IgD-negative memory B cell (primary cell): ENCODE data around the gene RIF1. TPM values are rescaled to one million over a fixed set of nuclear protein-coding genes. Genes with fewer than 3 reads are reported as not detected.
"Not testable (repeated sequence)": the region's sequence is repeated elsewhere in the genome, so short reads cannot be mapped to it uniquely, and the experiment has no call there.

Experiments used
- H3K27ac Mint-ChIP-seq, 3 donors: one replicate each; pipeline ENCODE4 v1.8.0; 2020 to 2022; ENCODE audit warnings: mild to moderate bottlenecking in 3 of 3, mixed read lengths in 3 of 3, moderate library complexity in 1 of 3
- H3K27me3 Mint-ChIP-seq: one replicate; pipeline ENCODE4 v1.8.0; 2021; ENCODE audit warnings: mixed read lengths
- H3K36me3 Mint-ChIP-seq: one replicate; pipeline ENCODE4 v1.8.0; 2020; ENCODE audit warnings: mild to moderate bottlenecking, mixed read lengths
- H3K4me1 Mint-ChIP-seq, 3 donors: one replicate each; pipeline ENCODE4 v1.8.0; 2020 to 2022; ENCODE audit warnings: mixed read lengths in 3 of 3, mild to moderate bottlenecking in 1 of 3
- H3K4me3 Mint-ChIP-seq, 4 donors: one replicate each; pipeline ENCODE4 v1.8.0; 2020 to 2022; ENCODE audit warnings: mild to moderate bottlenecking in 4 of 4, mixed read lengths in 4 of 4, moderate library complexity in 3 of 4
- H3K9me3 Mint-ChIP-seq, 3 donors: one replicate each; pipeline ENCODE4 v1.8.0; 2020 to 2021; ENCODE audit warnings: mixed read lengths in 3 of 3, mild to moderate bottlenecking in 1 of 3
- polyA plus RNA-seq: library from polyadenylated mRNA; unstranded; fragments of 300-500 nt; fragmentation: Illumina TruSeq; gene quantifications from one replicate; pipeline ENCODE4 v1.2.3, GENCODE V29; 2021

RIF1 gene
- polyA plus RNA-seq, 1 donor from 2014 or later, result 30.1 TPM

DNA sequence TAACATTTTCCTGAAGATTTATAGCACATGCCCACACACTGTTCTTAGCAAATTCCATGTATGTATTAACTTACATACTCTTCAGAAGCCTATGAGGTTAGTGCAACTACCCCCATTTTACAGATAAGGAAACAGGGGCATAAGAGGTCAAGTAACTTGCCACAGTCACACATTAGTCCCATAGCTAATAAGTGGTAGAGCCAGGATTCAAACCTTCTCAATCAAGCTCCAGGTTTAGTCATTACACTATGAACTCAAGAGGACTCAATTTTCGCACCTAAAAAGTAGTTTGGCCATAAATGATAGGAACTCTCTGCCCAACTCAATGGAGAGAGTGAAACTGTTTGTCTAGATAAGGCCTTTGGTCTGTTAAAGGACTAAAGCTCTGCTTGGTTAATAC lies 9.7 kb upstream of the RIF1 start:
- Mint-ChIP-seq H3K9me3 (peaks cover 0 to 3% (median 0%) of the 10 kb centered on the region in 3 donors), H3K4me3 (no peak overlapping the region), H3K36me3 (no peaks in the 10 kb centered on the region), H3K4me1 (no peaks in the 10 kb centered on the region), H3K27ac (no peak overlapping the region), H3K27me3 (peaks cover 3% of the 10 kb centered on the region)

- H3K9me3 Mint-ChIP-seq, result no peaks in the 10 kb centered on the region
- no peak overlapping the region for H3K27ac Mint-ChIP-seq
- no peak overlapping the region for H3K4me3 Mint-ChIP-seq
- H3K4me1 Mint-ChIP-seq, result no peaks in the 10 kb centered on the region
- H3K27me3 Mint-ChIP-seq, result peaks cover 3% of the 10 kb centered on the region
- no peaks in the 10 kb centered on the region for H3K36me3 Mint-ChIP-seq
Observed at GRCh38 chr2:151401149-151401548, 8.6 kb upstream of the RIF1 start.

DNA sequence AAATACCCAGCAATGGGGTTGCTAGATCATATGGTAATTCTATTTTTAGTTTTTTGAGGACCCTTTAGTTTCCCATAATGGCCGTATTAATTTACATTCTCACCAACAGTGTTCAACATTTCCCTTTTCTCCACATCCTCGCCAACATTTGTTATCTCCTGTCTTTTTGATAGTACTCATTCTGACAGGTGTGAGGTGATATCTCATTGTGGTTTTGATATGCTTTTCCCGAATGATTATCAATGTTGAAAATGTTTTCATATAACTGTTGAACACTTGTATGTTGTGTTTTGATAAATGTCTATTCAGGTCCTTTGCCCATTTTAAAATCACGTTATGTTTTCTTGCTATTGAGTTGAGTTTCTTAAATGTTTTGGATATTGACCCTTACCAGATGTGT lies 5.8 kb upstream of the RIF1 start:
- H3K9me3 Mint-ChIP-seq, result peaks cover 0 to 2% (median 0%) of the 10 kb centered on the region in 3 donors
- H3K27ac Mint-ChIP-seq, result no peak overlapping the region
- H3K4me1 Mint-ChIP-seq, result peaks cover 0 to 2% (median 0%) of the 10 kb centered on the region in 3 donors
- H3K27me3 Mint-ChIP-seq, result no peaks in the 10 kb centered on the region
- no peak overlapping the region for H3K4me3 Mint-ChIP-seq
- H3K36me3 Mint-ChIP-seq, result no peaks in the 10 kb centered on the region

DNA sequence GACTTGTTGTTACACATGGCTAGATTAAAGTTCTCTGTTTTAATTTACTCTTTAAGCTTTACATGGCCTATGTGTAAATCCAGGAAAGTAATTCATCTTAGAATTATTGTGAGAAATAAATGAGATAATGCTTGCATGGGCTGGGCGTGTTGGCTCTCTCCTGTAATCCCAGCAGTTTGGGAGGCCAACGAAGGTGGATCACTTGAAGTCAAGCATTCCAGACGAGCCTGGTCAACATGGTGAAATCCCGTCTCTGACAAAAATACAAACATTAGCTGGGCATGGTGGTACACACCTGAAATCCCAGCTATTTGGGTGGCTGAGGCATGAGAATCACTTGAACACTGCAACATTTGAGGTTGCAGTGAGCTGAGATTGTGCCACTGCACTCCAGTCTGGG lies 4.3 kb upstream of the RIF1 start:
- H3K4me1 Mint-ChIP-seq, result peaks cover 4 to 7% (median 6%) of the 10 kb centered on the region in 3 donors
- no peaks in the 10 kb centered on the region for H3K36me3 Mint-ChIP-seq
- H3K27me3 Mint-ChIP-seq, result no peaks in the 10 kb centered on the region
- H3K27ac Mint-ChIP-seq, result no peak overlapping the region
- H3K9me3 Mint-ChIP-seq, result peaks cover 0 to 2% (median 0%) of the 10 kb centered on the region in 3 donors
- peak overlapping the region in 1 of 4 donors; percentile 80 for H3K4me3 Mint-ChIP-seq

- Mint-ChIP-seq H3K27me3 (no peaks in the 10 kb centered on the region), H3K4me1 (peaks cover 7 to 15% (median 14%) of the 10 kb centered on the region in 3 donors), H3K9me3 (peaks cover 0 to 2% (median 0%) of the 10 kb centered on the region in 3 donors), H3K4me3 (peak overlapping the region in 1 of 4 donors; percentile 80), H3K36me3 (no peaks in the 10 kb centered on the region), H3K27ac (peak overlapping the region in 1 of 3 donors; percentile 37)
Observed at GRCh38 chr2:151407281-151407680, 2.4 kb upstream of the RIF1 start.

GRCh38 chr2:151408788-151409600 lies 708 bp upstream of the RIF1 start:
- H3K27me3 Mint-ChIP-seq, result no peaks in the 10 kb centered on the region
- no peaks in the 10 kb centered on the region for H3K36me3 Mint-ChIP-seq
- H3K4me3 Mint-ChIP-seq, result peak overlapping the region; percentile 98 to 100 (median 98)
- peak overlapping the region in 2 of 3 donors; percentile 77 to 96 for H3K27ac Mint-ChIP-seq
- peaks cover 7 to 15% (median 14%) of the 10 kb centered on the region in 3 donors for H3K4me1 Mint-ChIP-seq
- peaks cover 0 to 2% (median 0%) of the 10 kb centered on the region in 3 donors for H3K9me3 Mint-ChIP-seq

DNA sequence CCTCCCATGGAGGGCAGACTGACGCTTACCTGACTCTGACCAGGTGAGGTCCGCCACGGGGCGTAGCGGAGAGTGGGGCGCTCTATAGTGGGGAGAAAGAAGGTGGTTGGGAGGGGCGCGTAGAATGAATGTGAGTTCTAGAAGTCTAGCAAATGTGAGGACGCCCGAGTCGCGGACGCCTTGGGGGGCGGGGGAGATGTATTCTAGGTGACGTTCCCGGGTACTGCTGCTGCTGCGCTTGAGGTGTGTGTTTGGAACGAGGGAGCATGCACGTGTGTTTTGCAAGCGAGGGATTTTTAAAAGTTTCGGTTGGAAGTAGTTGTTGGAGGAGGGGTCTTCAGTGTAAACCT lies 758 bp downstream of the RIF1 start:
- H3K4me1 Mint-ChIP-seq, result peaks cover 7 to 15% (median 14%) of the 10 kb centered on the region in 3 donors
- no peaks in the 10 kb centered on the region for H3K27me3 Mint-ChIP-seq
- H3K36me3 Mint-ChIP-seq, result no peaks in the 10 kb centered on the region
- H3K27ac Mint-ChIP-seq, result peak overlapping the region; percentile 77 to 96 (median 94)
- H3K9me3 Mint-ChIP-seq, result peaks cover 0 to 2% (median 0%) of the 10 kb centered on the region in 3 donors
- H3K4me3 Mint-ChIP-seq, result peak overlapping the region; percentile 98 to 100 (median 98)

- Mint-ChIP-seq H3K27me3 (no peaks in the 10 kb centered on the region), H3K4me1 (peaks cover 0 to 7% (median 7%) of the 10 kb centered on the region in 3 donors), H3K9me3 (no peaks in the 10 kb centered on the region), H3K4me3 (no peak overlapping the region), H3K36me3 (peaks cover 1% of the 10 kb centered on the region), H3K27ac (no peak overlapping the region)
Observed at GRCh38 chr2:151417650-151418049, 7.9 kb downstream of the RIF1 start.

DNA sequence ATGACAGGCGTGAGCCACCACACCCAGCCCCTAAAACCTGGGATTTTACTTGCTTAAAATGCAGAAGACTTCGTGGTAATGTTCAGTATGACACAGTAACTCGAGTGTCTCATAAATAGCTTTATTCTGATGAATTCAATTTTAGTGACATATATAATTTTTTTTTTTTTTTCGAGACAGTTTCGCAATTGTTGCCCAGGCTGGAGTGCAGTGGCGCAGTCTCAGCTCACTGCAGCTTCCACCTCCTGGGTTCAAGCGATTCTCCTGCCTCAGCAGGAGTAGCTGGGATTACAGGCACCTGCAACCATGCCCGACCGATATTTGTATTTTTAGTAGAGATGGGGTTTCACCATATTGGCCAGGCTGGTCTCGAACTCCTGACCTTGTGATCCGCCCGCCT lies 12.0 kb downstream of the RIF1 start:
- not testable (repeated sequence) for H3K27me3 Mint-ChIP-seq, H3K9me3 Mint-ChIP-seq, H3K36me3 Mint-ChIP-seq, H3K4me3 Mint-ChIP-seq, H3K27ac Mint-ChIP-seq
- peaks cover 14 to 22% (median 16%) of the 10 kb centered on the region in 3 donors for H3K4me1 Mint-ChIP-seq

- Mint-ChIP-seq H3K27me3 (no peaks in the 10 kb centered on the region), H3K9me3 (no peaks in the 10 kb centered on the region), H3K27ac (peak overlapping the region in 1 of 3 donors; percentile 17), H3K4me1 (peaks cover 14 to 24% (median 16%) of the 10 kb centered on the region in 3 donors), H3K36me3 (peaks cover 8% of the 10 kb centered on the region), H3K4me3 (no peak overlapping the region)
Observed at GRCh38 chr2:151422917-151423439, 13.3 kb downstream of the RIF1 start.

GRCh38 chr2:151423760-151424159 lies 14.1 kb downstream of the RIF1 start:
- H3K4me1 Mint-ChIP-seq, result peaks cover 14 to 24% (median 16%) of the 10 kb centered on the region in 3 donors
- H3K36me3 Mint-ChIP-seq, result peaks cover 10% of the 10 kb centered on the region
- no peaks in the 10 kb centered on the region for H3K9me3 Mint-ChIP-seq
- no peaks in the 10 kb centered on the region for H3K27me3 Mint-ChIP-seq
- H3K27ac Mint-ChIP-seq, result peak overlapping the region in 2 of 3 donors; percentile 17 to 26
- peak overlapping the region in 1 of 4 donors; percentile 12 for H3K4me3 Mint-ChIP-seq

DNA sequence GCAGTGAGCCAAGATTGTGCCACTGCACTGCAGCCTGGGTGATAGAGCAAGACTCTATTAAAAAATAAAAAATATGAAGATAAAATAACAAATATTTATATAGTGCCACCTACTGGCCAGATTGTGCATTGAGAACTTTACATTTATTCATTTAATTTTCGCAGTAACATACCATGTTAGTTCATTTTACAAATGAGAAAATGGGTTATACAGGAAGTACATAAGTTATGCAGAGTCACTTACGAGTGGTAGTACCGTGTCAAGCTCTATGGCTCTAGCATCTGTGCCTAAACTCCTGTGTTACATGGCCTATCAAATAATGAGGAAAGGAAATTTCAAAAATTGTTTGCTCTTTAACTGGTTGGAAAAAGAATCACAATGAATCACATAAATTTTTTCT lies 27.9 kb downstream of the RIF1 start:
- Mint-ChIP-seq H3K9me3 (no peaks in the 10 kb centered on the region), H3K27ac (peak overlapping the region in 1 of 3 donors; percentile 47), H3K4me1 (peaks cover 0 to 3% (median 0%) of the 10 kb centered on the region in 3 donors), H3K4me3 (no peak overlapping the region), H3K27me3 (no peaks in the 10 kb centered on the region), H3K36me3 (peaks cover 5% of the 10 kb centered on the region)

- peak overlapping the region in 2 of 3 donors; percentile 10 to 35 for H3K27ac Mint-ChIP-seq
Observed at GRCh38 chr2:151438506-151438905, 28.8 kb downstream of the RIF1 start.

GRCh38 chr2:151439127-151439526 lies 29.4 kb downstream of the RIF1 start:
- Mint-ChIP-seq H3K27me3 (no peaks in the 10 kb centered on the region), H3K4me3 (no peak overlapping the region), H3K36me3 (peaks cover 5% of the 10 kb centered on the region), H3K4me1 (peaks cover 0 to 3% (median 0%) of the 10 kb centered on the region in 3 donors), H3K27ac (no peak overlapping the region), H3K9me3 (no peaks in the 10 kb centered on the region)

More at GRCh38 chr2:151438506-151438905, 28.8 kb downstream of the RIF1 start:
- H3K4me3 Mint-ChIP-seq, result no peak overlapping the region
- H3K36me3 Mint-ChIP-seq, result peaks cover 5% of the 10 kb centered on the region
- no peaks in the 10 kb centered on the region for H3K27me3 Mint-ChIP-seq
- H3K9me3 Mint-ChIP-seq, result no peaks in the 10 kb centered on the region
- H3K4me1 Mint-ChIP-seq, result peaks cover 0 to 3% (median 0%) of the 10 kb centered on the region in 3 donors

DNA sequence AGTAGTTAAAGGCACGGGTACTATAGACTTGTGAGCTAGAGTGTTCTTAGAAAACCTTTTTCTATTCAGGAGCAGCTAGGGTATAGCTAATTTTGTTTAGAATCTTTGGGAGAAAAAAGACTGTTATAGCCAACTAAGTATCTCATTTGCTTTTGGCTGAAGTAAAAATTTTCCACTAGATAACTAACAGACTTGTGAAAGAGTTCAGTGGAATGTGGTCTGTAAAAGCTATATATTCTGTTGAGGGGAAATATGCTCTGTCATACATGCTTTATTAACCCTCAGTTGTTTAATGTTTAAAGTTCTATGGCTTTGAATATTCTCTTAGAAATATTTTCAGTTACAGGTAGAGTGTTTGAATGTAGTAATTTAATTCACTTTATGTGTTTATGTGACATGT lies 49.7 kb downstream of the RIF1 start:
- no peaks in the 10 kb centered on the region for H3K27me3 Mint-ChIP-seq
- peaks cover 0 to 2% (median 0%) of the 10 kb centered on the region in 3 donors for H3K9me3 Mint-ChIP-seq
- H3K36me3 Mint-ChIP-seq, result peaks cover 11% of the 10 kb centered on the region
- no peak overlapping the region for H3K4me3 Mint-ChIP-seq
- H3K27ac Mint-ChIP-seq, result no peak overlapping the region
- H3K4me1 Mint-ChIP-seq, result peaks cover 0 to 1% (median 0%) of the 10 kb centered on the region in 3 donors
